Measurements from ENCODE around the gene MIER1.

Gene MIER1

DNA sequence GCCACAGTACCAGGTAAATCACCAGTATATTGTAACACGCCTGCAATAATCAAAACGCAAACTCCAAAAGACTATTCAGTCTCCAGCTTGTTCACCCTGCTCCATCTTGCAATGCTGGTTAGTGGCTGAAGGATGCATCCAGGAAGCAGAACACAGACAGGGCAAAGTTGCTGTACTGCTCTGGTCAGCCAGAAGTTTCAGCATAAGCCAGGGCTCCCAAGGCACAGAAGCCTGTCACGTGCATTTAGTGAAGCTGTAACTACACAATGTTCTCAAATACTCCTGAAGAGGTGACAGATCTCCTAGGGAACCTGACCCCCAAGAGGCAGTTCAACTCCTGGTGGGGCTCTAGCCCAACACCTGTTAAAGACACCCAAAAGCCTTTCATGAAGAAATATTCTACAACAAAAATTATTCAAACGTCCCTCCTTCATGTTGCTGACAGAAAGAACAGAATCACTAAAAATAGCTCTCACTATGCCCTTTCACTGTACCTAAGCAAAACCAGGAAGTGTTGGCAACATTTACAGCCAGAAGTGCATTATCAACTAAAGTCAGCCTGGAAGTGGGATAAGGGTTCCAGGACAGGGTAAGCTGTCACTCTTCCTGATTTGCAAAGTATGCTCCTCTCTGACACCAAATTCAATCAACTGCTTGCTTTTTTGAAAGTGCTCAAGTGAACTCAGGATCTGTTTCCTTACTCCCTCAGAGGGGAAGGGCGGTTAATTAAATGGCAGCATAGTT, 77.1 kb downstream of the MIER1 start:
- DNase-seq, result no peak

DNA sequence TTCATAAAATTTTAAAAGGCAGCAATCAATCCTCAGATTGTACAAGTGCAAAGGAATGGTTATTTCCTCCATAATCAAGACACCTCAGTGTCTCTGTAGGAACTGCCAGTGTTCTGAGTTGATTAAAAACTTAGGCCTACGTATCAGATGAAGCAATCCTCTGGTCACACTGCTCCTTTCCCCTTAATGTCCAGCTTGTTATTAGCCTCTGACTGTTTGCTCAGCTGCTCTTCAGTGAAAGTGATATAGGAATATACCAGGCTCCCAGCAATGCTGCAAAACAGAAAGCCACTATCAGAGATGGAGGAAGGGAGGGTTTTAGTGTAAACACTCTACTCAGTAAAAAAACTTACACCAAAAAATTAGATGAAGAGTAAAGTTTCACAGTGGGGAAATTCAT, 79.4 kb downstream of the MIER1 start:
- DNase-seq, result no peak

DNA sequence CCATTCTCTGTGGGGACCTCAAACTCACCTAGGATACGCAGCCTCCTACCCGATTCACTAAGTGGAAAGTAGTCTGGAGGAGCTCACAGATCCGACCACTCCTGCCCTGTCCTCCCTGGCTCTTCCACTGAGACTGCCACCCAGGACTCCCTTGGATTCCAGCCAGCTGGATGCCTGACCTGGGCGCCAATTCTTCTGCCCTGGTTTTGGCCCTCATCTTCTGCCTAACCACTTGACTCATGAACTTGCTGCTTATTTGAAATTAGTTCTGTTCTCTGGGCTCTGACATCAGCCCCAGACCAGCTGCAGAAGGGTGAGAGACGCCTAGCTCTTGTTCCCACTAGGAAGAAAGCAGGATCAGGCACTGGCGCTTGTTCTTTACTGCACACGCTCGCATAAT, 80.3 kb downstream of the MIER1 start:
- DNase-seq, result no peak

GRCh38 chr1:67009792-67010191, 85.0 kb downstream of the MIER1 start:
- DNase-seq, result no peak

DNA sequence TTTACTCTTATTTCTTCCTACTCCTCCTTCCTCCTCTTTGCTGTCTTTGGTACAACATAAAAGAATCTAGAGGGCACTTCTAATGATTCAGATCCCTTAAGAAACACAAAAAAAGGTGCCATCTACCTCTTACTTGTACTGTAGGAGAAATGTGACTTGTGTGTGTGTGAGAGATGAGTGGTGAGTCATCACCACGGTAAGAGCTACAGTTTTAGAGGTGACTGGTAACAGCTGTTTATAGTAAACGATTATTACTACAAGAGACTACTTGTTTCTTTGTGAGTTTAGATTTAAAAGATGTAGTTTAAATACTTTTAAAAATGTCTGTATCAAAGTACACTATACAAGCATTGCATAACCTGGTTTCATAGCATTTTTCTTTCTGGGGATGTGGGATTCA, 88.8 kb downstream of the MIER1 start:
- no peak for DNase-seq

- DNase-seq, result no peak
These were observed 93.8 kb downstream of the MIER1 start for GRCh38 chr1:67018574-67018973.

DNA sequence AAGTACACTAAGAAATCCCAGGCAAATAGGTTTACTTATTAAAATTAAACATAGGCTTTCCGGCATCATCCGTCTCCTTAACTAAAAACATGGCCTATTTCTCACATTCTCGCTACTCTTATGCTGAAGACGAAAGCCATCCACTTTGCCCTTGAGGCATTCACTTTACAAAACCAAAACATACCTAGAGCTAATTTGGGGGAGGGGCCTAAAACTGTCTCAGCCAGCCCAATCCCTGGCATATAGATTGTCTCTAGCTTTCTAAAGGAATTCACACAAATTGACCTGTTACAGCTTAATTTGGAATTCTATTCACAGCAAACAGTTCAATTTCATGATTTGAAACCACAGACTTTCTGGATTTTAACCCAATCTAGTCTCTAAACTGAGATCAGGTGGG, 94.3 kb downstream of the MIER1 start:
- DNase-seq, result no peak

- no peak for DNase-seq
These were observed 94.9 kb downstream of the MIER1 start for GRCh38 chr1:67019600-67020136.

DNA sequence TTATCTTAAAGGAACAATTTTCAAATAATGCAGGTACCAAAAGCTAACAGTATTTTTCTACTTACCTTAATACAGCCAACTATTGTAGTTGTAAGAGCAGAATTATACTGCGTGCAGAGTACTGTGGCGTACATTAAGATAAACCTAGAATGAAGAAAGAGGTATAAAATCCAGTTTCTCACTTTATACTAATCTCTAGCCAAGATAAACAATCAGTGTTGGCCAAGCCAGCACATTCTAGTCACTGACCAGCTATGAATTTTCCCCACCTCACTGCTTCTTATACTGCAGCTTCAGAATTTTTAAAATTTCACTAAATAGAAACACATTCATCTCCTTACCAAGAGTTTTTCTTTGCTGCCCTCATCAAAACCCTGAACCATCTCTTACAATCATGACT, 95.5 kb downstream of the MIER1 start:
- DNase-seq, result no peak

DNA sequence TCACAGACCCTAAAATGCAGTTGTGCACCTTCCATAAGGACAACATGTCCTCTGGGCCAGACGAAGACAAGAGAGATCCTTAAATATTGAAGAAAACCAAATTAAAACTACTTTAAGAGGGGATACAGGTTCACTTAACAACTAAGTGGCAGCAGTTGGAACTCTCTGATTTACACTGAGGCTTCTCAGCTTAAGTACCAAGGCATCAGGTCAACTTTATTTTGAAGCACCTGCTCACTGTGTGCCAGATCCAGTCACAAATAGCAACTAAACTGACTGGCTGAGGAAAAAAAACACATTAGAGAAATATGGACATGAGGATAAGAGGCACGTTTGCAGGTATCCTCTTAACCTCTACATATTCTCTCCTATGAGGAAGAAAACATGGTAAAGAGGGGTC, 96.0 kb downstream of the MIER1 start:
- no peak for DNase-seq

DNA sequence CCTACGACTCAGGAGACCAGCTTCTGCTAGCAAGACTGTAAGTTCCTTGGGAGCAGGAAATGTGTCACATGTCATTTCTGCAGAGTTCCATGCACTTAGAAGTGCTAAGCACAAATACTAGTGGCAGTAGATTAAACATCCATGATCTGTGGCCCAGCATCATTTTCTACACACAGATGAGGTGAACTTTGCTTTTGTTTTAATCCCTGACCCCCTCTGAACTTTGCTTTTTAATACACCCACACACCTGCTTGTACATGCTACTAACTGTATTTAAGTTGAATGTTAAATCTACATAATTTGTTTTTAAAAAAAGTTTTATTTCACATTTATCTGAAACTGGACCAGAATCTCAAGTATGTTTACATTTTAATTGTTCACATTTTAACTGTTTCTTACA, 104.7 kb downstream of the MIER1 start:
- no peak for DNase-seq

DNA sequence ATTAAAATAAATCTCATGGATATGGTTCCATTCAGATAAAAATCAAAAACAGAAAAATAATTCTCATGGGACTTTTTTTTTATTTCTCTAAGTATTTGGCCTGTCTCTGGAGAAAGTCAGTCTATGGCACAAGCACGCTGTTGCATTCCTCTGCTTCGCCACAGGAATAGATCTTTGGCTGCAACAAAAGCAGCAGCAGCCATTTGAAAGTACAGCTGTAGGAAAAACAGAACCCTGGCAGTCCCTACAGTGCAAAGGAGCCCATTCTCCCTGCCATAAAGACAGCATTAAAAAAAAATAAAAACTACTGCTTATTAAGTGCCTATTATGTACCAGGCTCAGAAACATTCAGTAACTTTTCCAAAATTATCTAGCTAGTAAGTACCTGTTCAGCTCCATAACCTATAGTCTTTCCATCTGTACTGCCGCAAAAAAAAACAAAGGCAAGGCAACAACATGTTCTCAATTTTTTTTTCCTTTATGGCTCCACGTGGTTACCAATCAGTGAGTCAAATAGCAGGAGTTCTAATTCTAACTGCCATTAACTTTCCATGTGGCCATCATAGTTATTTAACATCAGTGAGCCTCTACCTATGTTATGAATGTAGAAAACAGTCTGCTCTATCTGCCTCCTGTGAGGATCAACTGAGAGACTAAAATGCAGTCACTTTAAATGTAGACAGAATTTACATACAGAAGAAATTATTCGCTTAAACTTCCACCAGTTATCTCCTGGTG, 106.5 kb downstream of the MIER1 start:
- no peak for DNase-seq

DNA sequence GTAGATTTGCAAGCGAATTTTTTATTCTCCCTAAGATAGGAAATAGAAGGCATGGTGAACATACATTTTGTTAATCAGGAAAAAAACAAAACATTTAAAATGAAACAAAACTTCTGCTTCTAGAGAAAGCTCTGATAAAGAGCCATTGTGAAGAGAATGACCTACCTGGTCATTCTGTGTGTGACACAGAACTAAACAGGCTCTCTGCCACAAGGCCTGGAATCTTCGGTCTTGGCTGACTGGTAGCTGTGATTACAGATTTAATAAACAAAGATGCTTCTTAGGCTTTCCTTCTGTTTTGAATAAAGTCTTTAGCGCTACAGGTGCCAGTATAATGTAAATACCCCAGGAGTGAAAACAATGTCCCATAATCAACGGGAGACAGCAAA, 107.1 kb downstream of the MIER1 start:
- no peak for DNase-seq

Data from activated T-cell treated with anti-CD3 and anti-CD28 coated beads for 4 hours (primary cell).